Measurements from ENCODE around the gene TMPRSS9. TPM values are rescaled to one million over a fixed set of nuclear protein-coding genes. Genes with fewer than 3 reads are reported as not detected.

TMPRSS9 gene
- total and polyA plus RNA-seq, 12 donors, result 0.32 to 1.7 (median 1.1) TPM

DNA sequence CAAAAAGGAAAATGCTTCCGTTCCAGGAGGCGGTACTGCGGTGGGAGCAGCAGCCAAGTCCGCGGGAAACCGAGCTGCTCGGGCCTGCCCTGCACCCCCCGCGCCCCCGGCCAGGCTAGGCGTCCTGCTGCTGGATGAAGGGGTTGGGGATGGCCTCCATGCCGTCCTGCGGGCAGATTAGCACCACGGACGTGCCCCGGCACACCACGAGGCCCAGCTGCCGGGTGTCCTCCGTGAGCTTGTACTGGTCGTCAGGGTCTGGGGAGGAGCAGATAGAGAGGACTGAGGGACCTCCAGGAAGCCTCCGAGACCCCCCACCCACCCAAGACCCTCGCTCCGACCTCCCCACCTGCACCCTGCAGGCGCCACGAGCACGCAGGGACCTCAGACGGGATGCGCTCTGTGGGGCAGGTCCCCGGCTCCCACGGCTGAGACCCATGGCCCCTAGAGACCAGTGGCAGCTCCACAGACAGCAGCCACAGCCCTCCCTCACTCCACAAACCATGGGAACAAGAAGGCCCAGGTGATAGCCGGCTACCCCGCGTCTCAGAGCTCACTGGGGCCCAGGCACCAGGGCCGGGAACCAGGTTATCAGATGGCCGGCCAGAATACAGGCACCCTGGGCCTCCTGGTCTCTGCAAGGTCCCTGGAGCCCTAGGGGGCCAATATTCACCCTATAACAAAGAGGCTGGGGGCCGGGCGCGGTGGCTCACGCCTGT is 38.3 kb upstream of the TMPRSS9 start:
- Histone ChIP-seq H3K27me3 (no peaks in the 10 kb centered on the region), H3K4me3 (no peak overlapping the region), H3K4me1 (replicated peaks in 1 of 2) (no peaks in the 10 kb centered on the region), H3K27ac (no peak overlapping the region), H3K36me3 (replicated peaks in 1 of 2) (peaks cover 0 to 29% of the 10 kb centered on the region in 2 donors), H3K9me3 (replicated peaks in 1 of 3) (no peaks in the 10 kb centered on the region)
- no peak for DNase-seq
- WGBS, 4 donors, result 90 to 94% (median 91%) methylated on average over 22 to 39 of the region's 39 CpGs
- TF ChIP-seq, protein P1, sequence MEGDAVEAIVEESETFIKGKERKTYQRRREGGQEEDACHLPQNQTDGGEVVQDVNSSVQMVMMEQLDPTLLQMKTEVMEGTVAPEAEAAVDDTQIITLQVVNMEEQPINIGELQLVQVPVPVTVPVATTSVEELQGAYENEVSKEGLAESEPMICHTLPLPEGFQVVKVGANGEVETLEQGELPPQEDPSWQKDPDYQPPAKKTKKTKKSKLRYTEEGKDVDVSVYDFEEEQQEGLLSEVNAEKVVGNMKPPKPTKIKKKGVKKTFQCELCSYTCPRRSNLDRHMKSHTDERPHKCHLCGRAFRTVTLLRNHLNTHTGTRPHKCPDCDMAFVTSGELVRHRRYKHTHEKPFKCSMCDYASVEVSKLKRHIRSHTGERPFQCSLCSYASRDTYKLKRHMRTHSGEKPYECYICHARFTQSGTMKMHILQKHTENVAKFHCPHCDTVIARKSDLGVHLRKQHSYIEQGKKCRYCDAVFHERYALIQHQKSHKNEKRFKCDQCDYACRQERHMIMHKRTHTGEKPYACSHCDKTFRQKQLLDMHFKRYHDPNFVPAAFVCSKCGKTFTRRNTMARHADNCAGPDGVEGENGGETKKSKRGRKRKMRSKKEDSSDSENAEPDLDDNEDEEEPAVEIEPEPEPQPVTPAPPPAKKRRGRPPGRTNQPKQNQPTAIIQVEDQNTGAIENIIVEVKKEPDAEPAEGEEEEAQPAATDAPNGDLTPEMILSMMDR (IDR thresholded peaks at IDR 0.05), result no peak
- TF ChIP-seq POLR2A (IDR thresholded peaks at IDR 0.05), result no peak
- intact Hi-C loops (cut with DNase I), result no loop called here

DNA sequence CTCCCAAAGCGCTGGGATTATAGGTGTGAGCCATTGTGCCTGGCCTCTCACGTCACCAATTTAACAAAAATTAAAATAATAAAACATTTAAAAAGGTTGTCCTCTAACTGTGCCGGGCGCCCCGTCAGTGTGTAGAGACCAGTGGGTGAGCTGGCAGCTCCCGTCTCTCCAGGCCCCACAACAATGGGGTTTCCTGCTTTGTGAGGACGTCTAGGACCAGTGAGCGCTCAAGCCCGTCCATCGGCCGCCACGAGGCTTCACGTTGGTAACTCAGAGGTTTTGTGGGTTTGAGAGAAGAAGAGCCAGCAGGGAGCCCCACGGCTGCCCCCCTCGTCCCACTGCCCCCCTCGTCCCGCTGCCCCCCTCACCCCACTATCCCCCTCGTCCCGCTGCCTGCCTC is 36.4 kb upstream of the TMPRSS9 start:
- H3K27ac ChIP-seq, result no peak overlapping the region
- H3K4me3 ChIP-seq, result no peak overlapping the region
- no peak for DNase-seq
- peaks cover 0 to 29% of the 10 kb centered on the region in 2 donors for H3K36me3 ChIP-seq (replicated peaks in 1 of 2)
- no peaks in the 10 kb centered on the region for H3K27me3 ChIP-seq
- peaks cover 6 to 14% of the 10 kb centered on the region in 2 donors for H3K4me1 ChIP-seq (replicated peaks in 1 of 2)
- no peaks in the 10 kb centered on the region for H3K9me3 ChIP-seq (replicated peaks in 1 of 3)
- intact Hi-C loops (cut with DNase I), result no loop called here
- TF ChIP-seq, protein P1 (IDR thresholded peaks at IDR 0.05), result no peak
- no peak for TF ChIP-seq POLR2A (IDR thresholded peaks at IDR 0.05)
- WGBS, 4 donors, result 85 to 93% (median 90%) methylated on average over 16 to 19 of the region's 19 CpGs

DNA sequence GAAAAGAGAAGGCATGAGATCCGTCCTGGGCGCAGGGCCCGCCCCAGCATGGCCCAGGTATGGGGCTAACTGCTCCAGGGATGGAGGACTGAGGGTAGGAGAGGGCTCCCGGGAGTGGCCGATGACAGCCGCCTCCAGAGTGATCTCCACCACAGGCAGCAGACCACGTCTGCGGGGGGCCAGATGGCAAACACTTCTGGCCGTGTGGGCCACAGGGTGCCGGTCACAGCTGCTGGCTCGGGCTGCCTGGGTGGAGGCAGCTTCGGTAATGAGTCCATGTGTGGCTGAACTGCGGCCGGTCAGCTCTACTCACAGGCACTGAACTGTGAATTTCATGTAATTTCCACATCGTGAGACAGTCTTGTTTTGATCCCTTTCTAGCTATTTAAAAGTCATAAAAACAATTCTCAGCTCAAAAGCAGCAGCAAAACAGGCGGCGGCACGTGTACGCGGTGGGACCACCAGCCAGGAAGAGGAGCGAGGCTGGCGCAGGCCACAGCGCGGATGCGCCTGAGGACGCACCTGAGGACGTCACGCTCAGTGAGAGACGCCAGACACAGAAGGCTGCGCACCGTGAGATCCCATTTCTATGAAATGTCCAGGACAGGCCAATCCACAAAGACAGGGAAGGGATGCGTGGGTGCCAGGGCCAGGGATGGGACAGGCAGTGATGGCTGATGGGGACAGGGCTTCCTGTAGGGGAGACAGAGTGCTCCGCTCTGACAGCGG is 35.7 kb upstream of the TMPRSS9 start:
- Histone ChIP-seq H3K36me3 (replicated peaks in 1 of 2) (peaks cover 0 to 29% of the 10 kb centered on the region in 2 donors), H3K27ac (no peak overlapping the region), H3K4me1 (replicated peaks in 1 of 2) (peaks cover 11 to 21% of the 10 kb centered on the region in 2 donors), H3K27me3 (no peaks in the 10 kb centered on the region), H3K9me3 (replicated peaks in 1 of 3) (no peaks in the 10 kb centered on the region), H3K4me3 (no peak overlapping the region)
- TF ChIP-seq, protein P1 (IDR thresholded peaks at IDR 0.05), result no peak
- no peak for TF ChIP-seq POLR2A (IDR thresholded peaks at IDR 0.05)
- intact Hi-C loops (cut with DNase I), result no loop called here
- DNase-seq, result no peak
- 88 to 91% (median 90%) methylated on average over 32 to 34 of the region's 34 CpGs for WGBS, 4 donors

DNA sequence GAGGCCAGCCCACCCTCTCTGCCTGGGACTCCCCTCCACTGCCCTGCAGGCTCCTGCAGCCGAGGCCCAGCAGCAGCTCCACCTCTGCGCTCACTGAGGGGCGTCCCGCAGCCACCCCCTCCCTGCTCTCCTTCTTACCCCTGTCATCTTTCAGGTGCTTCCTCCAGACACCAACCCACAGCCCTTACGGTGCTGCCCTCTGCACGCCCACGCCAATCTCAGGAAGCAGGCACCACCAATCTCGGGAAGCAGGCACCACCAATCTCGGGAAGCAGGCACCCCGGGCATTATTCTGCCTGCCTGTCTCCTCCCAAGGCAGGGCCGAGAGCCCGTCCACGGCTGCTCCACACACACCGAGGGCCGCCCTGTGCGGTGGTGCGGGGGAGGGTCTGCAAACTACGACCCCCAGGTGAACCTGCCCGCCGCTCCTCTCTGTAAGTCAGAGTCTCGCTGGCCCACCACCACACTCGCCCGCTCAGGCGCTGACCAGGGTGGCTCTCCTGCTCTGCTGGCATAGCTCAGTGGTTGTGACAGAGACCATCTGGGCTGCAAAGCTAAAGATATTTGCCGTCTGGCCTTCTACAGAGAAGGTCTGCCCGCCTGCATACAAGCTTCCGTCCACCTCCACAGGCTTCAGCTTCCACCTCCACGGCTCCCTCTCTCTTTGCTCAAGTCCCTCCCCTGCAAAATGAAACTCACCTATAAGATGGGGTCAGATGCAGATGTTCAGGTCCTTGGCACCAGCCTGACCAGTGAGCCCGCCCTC is 34.6 kb upstream of the TMPRSS9 start:
- no peak for TF ChIP-seq POLR2A (IDR thresholded peaks at IDR 0.05)
- TF ChIP-seq, protein P1 (IDR thresholded peaks at IDR 0.05), result no peak
- Histone ChIP-seq H3K9me3 (replicated peaks in 1 of 3) (no peaks in the 10 kb centered on the region), H3K36me3 (replicated peaks in 1 of 2) (peaks cover 0 to 29% of the 10 kb centered on the region in 2 donors)

More for the DNA sequence above, 34.6 kb upstream of the TMPRSS9 start:
- no peak overlapping the region for H3K4me3 ChIP-seq
- no peaks in the 10 kb centered on the region for H3K27me3 ChIP-seq
- H3K4me1 ChIP-seq (replicated peaks in 1 of 2), result peaks cover 17 to 27% of the 10 kb centered on the region in 2 donors
- intact Hi-C loops (cut with DNase I), result no loop called here
- WGBS, 4 donors, result 78 to 83% (median 80%) methylated on average over 14 to 29 of the region's 29 CpGs
- no peak for DNase-seq
- H3K27ac ChIP-seq, result no peak overlapping the region

Measured in adrenal gland (tissue), 12 donors.